ENCODE results near the gene BNIP3.

BNIP3 gene

DNA sequence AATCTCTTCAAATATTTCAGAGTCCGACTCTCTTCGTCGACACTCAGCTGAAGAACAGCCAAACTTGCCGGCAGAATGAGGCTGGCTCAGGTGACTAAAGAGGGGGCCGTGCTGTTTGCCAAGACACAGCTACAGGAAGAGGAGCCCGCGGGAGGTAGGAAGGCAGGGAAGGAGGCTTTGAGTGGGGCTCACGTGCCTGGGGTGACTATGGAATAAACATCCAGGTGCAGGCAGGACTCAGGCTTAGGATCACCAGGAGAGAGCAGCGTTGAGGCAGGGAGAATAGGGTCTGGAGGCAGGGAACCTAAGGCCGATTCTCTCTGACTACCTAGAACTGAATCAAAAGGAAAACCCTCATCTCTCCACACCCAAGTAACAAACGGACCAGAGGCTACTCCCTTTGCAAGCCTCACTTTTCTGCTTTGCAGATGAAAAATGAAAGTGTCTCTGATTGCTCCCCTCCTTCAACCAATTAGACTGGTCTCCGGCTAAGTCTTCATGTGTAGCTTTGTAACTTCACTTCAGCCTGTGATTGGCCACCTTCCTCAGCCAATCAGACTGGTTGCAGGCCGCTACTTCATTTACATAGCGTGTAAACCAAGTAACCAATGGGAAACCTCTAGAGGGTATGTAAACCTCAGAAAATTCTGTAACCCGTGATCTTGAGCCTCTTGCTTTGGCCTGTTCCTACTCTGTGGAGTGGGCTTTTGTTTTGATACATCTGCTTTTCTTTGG, 19.7 kb upstream of the BNIP3 start:
- ATAC-seq: peak; percentile 78
- TF ChIP-seq, protein P1, sequence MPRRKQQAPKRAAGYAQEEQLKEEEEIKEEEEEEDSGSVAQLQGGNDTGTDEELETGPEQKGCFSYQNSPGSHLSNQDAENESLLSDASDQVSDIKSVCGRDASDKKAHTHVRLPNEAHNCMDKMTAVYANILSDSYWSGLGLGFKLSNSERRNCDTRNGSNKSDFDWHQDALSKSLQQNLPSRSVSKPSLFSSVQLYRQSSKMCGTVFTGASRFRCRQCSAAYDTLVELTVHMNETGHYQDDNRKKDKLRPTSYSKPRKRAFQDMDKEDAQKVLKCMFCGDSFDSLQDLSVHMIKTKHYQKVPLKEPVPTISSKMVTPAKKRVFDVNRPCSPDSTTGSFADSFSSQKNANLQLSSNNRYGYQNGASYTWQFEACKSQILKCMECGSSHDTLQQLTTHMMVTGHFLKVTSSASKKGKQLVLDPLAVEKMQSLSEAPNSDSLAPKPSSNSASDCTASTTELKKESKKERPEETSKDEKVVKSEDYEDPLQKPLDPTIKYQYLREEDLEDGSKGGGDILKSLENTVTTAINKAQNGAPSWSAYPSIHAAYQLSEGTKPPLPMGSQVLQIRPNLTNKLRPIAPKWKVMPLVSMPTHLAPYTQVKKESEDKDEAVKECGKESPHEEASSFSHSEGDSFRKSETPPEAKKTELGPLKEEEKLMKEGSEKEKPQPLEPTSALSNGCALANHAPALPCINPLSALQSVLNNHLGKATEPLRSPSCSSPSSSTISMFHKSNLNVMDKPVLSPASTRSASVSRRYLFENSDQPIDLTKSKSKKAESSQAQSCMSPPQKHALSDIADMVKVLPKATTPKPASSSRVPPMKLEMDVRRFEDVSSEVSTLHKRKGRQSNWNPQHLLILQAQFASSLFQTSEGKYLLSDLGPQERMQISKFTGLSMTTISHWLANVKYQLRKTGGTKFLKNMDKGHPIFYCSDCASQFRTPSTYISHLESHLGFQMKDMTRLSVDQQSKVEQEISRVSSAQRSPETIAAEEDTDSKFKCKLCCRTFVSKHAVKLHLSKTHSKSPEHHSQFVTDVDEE (CRISPR knock-in tag; IDR thresholded peaks at IDR 0.05): no peak
- TF ChIP-seq ZNF8 (CRISPR knock-in tag; IDR thresholded peaks at IDR 0.05): no peak
- TF ChIP-seq ARNTL (CRISPR knock-in tag; IDR thresholded peaks at IDR 0.05; ENCODE audit: borderline replicate concordance, low read depth): no peak
- no peak for TF ChIP-seq BACH2 (CRISPR knock-in tag; IDR thresholded peaks at IDR 0.05; ENCODE audit: borderline replicate concordance)
- TF ChIP-seq PPARA (CRISPR knock-in tag; IDR thresholded peaks at IDR 0.05; ENCODE audit: borderline replicate concordance): no peak
- no peak for TF ChIP-seq ZFP30 (CRISPR knock-in tag; IDR thresholded peaks at IDR 0.05)
- no peak for TF ChIP-seq ZC3H10 (CRISPR knock-in tag; IDR thresholded peaks at IDR 0.05)
- TF ChIP-seq CSDC2 (CRISPR knock-in tag; IDR thresholded peaks at IDR 0.05): no peak
- TF ChIP-seq RARB (CRISPR knock-in tag; IDR thresholded peaks at IDR 0.05): no peak
- TF ChIP-seq TCF4 (CRISPR knock-in tag; IDR thresholded peaks at IDR 0.05; ENCODE audit: borderline replicate concordance): no peak
- TF ChIP-seq SNAI2 (CRISPR knock-in tag; IDR thresholded peaks at IDR 0.05): no peak
- no peak for TF ChIP-seq ZNF565 (CRISPR knock-in tag; conservative IDR thresholded peaks at IDR 0.05; ENCODE audit: low read depth)
- TF ChIP-seq ZNF70 (CRISPR knock-in tag; IDR thresholded peaks at IDR 0.05): no peak
- no peak for TF ChIP-seq GLIS3 (CRISPR knock-in tag; IDR thresholded peaks at IDR 0.05)
- TF ChIP-seq ZFP3 (CRISPR knock-in tag; IDR thresholded peaks at IDR 0.05): no peak

DNA sequence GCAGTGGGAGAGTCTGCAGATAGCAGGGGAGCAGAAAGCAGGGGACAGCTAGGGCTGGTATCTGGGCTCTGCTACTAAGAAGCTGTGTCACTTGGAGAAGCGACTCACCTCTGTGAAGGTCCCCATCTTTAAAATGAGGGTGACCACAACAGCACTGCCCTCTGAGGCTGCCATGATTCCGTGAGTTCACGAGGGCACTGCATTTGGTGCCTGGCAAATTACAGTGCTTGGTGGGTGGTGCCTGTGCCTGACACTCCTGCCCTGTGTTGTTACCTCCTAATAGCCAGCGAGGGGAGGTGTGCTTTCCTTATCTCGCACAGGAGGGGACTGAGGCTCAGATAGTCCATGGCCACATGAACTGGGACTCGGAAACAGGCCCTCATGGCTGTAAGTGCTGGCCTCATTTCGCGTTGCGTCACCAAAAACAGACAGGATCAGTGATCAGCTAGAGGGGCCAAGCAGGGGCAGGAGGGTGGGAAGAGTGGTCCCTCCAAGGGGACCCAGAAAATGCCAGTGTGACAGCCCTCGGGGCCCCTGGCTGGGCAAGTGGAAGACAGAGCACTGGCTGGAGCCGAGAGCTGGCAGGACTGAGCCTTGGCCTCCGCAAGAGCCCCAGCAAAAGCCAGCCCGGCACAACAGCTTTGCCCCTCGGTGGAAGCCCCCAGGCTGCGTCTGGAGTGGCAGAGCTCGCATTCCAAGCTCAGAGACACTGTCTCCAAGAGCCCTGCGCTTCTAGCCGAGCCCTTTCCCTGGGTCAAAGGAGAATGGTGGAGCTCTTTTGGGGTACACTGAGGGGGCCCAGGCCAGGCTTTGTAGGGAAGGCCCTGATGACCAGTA, 17.3 kb upstream of the BNIP3 start:
- no peak for ATAC-seq
- TF ChIP-seq ESRRG (CRISPR knock-in tag; IDR thresholded peaks at IDR 0.05) (no peak), OSR1 (CRISPR knock-in tag; IDR thresholded peaks at IDR 0.05) (no peak), ZFP30 (CRISPR knock-in tag; IDR thresholded peaks at IDR 0.05) (no peak), ZFP3 (CRISPR knock-in tag; IDR thresholded peaks at IDR 0.05) (no peak), TCF4 (CRISPR knock-in tag; IDR thresholded peaks at IDR 0.05; ENCODE audit: borderline replicate concordance) (no peak), CSDC2 (CRISPR knock-in tag; IDR thresholded peaks at IDR 0.05) (no peak), PPARA (CRISPR knock-in tag; IDR thresholded peaks at IDR 0.05; ENCODE audit: borderline replicate concordance) (no peak), GLIS3 (CRISPR knock-in tag; IDR thresholded peaks at IDR 0.05) (no peak), ISL1 (CRISPR knock-in tag; IDR thresholded peaks at IDR 0.05) (no peak), ZNF565 (CRISPR knock-in tag; conservative IDR thresholded peaks at IDR 0.05; ENCODE audit: low read depth) (no peak), ARNTL (CRISPR knock-in tag; IDR thresholded peaks at IDR 0.05; ENCODE audit: borderline replicate concordance, low read depth) (no peak), ZNF70 (CRISPR knock-in tag; IDR thresholded peaks at IDR 0.05) (no peak), ZNF8 (CRISPR knock-in tag; IDR thresholded peaks at IDR 0.05) (no peak), ZC3H10 (CRISPR knock-in tag; IDR thresholded peaks at IDR 0.05) (no peak)
- TF ChIP-seq, protein P2, sequence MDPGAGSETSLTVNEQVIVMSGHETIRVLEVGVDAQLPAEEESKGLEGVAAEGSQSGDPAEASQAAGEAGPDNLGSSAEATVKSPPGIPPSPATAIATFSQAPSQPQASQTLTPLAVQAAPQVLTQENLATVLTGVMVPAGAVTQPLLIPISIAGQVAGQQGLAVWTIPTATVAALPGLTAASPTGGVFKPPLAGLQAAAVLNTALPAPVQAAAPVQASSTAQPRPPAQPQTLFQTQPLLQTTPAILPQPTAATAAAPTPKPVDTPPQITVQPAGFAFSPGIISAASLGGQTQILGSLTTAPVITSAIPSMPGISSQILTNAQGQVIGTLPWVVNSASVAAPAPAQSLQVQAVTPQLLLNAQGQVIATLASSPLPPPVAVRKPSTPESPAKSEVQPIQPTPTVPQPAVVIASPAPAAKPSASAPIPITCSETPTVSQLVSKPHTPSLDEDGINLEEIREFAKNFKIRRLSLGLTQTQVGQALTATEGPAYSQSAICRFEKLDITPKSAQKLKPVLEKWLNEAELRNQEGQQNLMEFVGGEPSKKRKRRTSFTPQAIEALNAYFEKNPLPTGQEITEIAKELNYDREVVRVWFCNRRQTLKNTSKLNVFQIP (CRISPR knock-in tag; IDR thresholded peaks at IDR 0.05; ENCODE audit: borderline replicate concordance, low read depth): no peak
- TF ChIP-seq, protein P1 (CRISPR knock-in tag; IDR thresholded peaks at IDR 0.05): no peak
- TF ChIP-seq, protein P3, sequence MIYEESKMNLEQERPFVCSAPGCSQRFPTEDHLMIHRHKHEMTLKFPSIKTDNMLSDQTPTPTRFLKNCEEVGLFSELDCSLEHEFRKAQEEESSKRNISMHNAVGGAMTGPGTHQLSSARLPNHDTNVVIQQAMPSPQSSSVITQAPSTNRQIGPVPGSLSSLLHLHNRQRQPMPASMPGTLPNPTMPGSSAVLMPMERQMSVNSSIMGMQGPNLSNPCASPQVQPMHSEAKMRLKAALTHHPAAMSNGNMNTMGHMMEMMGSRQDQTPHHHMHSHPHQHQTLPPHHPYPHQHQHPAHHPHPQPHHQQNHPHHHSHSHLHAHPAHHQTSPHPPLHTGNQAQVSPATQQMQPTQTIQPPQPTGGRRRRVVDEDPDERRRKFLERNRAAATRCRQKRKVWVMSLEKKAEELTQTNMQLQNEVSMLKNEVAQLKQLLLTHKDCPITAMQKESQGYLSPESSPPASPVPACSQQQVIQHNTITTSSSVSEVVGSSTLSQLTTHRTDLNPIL (CRISPR knock-in tag; IDR thresholded peaks at IDR 0.05; ENCODE audit: low read depth): no peak
- TF ChIP-seq, protein P4, sequence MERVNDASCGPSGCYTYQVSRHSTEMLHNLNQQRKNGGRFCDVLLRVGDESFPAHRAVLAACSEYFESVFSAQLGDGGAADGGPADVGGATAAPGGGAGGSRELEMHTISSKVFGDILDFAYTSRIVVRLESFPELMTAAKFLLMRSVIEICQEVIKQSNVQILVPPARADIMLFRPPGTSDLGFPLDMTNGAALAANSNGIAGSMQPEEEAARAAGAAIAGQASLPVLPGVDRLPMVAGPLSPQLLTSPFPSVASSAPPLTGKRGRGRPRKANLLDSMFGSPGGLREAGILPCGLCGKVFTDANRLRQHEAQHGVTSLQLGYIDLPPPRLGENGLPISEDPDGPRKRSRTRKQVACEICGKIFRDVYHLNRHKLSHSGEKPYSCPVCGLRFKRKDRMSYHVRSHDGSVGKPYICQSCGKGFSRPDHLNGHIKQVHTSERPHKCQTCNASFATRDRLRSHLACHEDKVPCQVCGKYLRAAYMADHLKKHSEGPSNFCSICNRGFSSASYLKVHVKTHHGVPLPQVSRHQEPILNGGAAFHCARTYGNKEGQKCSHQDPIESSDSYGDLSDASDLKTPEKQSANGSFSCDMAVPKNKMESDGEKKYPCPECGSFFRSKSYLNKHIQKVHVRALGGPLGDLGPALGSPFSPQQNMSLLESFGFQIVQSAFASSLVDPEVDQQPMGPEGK (CRISPR knock-in tag; IDR thresholded peaks at IDR 0.05; ENCODE audit: borderline replicate concordance): no peak
- TF ChIP-seq, protein P5, sequence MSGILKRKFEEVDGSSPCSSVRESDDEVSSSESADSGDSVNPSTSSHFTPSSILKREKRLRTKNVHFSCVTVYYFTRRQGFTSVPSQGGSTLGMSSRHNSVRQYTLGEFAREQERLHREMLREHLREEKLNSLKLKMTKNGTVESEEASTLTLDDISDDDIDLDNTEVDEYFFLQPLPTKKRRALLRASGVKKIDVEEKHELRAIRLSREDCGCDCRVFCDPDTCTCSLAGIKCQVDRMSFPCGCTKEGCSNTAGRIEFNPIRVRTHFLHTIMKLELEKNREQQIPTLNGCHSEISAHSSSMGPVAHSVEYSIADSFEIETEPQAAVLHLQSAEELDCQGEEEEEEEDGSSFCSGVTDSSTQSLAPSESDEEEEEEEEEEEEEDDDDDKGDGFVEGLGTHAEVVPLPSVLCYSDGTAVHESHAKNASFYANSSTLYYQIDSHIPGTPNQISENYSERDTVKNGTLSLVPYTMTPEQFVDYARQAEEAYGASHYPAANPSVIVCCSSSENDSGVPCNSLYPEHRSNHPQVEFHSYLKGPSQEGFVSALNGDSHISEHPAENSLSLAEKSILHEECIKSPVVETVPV (CRISPR knock-in tag; IDR thresholded peaks at IDR 0.05): no peak

All from SK-N-SH treated with all-trans-retinoic acid at 6 μM for 48 hours (cell line).